ENCODE results near the gene AFF3.
A peak's percentile ranks its signal among the peaks of the same experiment; 100 is the strongest.
"Not testable (repeated sequence)": the region's sequence is repeated elsewhere in the genome, so short reads cannot be mapped to it uniquely, and the experiment has no call there.

AFF3 gene

GRCh38 chr2:100143286-100143685 is 896 bp upstream of the AFF3 start:
- DNase-seq: no peak

- DNase-seq: no peak
Observed at GRCh38 chr2:100141906-100142305, 484 bp downstream of the AFF3 start.

- DNase-seq: no peak
Observed at GRCh38 chr2:100140582-100140981, 1.8 kb downstream of the AFF3 start.

- no peak for DNase-seq
Observed at GRCh38 chr2:100137866-100138570, 4.4 kb downstream of the AFF3 start.

- DNase-seq: no peak
Observed at GRCh38 chr2:100137318-100137717, 5.1 kb downstream of the AFF3 start.

GRCh38 chr2:100136310-100136709 is 6.1 kb downstream of the AFF3 start:
- DNase-seq: no peak

GRCh38 chr2:100135415-100135814 is 7.0 kb downstream of the AFF3 start:
- no peak for DNase-seq

GRCh38 chr2:100130595-100131391 is 11.6 kb downstream of the AFF3 start:
- no peak for DNase-seq

- peak; percentile 17 for DNase-seq
Observed at GRCh38 chr2:100126897-100127401, 15.4 kb downstream of the AFF3 start.

GRCh38 chr2:100126201-100126600 is 16.2 kb downstream of the AFF3 start:
- DNase-seq: peak; percentile 46

- DNase-seq: no peak
Observed at GRCh38 chr2:100125626-100126025, 16.8 kb downstream of the AFF3 start.

- DNase-seq: no peak
Observed at GRCh38 chr2:100124761-100125160, 17.6 kb downstream of the AFF3 start.

GRCh38 chr2:100121124-100121718 is 21.2 kb downstream of the AFF3 start:
- no peak for DNase-seq

- no peak for DNase-seq
Observed at GRCh38 chr2:100119235-100119634, 23.2 kb downstream of the AFF3 start.

GRCh38 chr2:100113990-100114433 is 28.4 kb downstream of the AFF3 start:
- no peak for DNase-seq

GRCh38 chr2:100110614-100111000 is 31.8 kb downstream of the AFF3 start:
- no peak for DNase-seq

- DNase-seq: no peak
Observed at GRCh38 chr2:100109986-100110613, 32.3 kb downstream of the AFF3 start.

- not testable (repeated sequence) for DNase-seq
Observed at GRCh38 chr2:100108648-100109020, 33.8 kb downstream of the AFF3 start.

- DNase-seq: peak; percentile 58
Observed at GRCh38 chr2:100107906-100108647, 34.3 kb downstream of the AFF3 start.

GRCh38 chr2:100107440-100107839 is 35.0 kb downstream of the AFF3 start:
- DNase-seq: no peak

GRCh38 chr2:100106460-100106859 is 35.9 kb downstream of the AFF3 start:
- DNase-seq: peak; percentile 52

- DNase-seq: no peak
Observed at GRCh38 chr2:100105678-100106054, 36.7 kb downstream of the AFF3 start.
